SH-SY5Y (cell line): ENCODE measurements around the gene HMGXB4.

ENCODE experiments used
- GATA2 ChIP-seq: IDR thresholded peaks from 2 replicates; pipeline ENCODE4 v1.6.1; 2011; ENCODE audit warnings: mild to moderate bottlenecking, low read depth, low read length
- GATA3 ChIP-seq: IDR thresholded peaks from 2 replicates; pipeline ENCODE4 v1.6.1; 2011; ENCODE audit warnings: low read depth, mild to moderate bottlenecking, low read length, moderate library complexity

DNA sequence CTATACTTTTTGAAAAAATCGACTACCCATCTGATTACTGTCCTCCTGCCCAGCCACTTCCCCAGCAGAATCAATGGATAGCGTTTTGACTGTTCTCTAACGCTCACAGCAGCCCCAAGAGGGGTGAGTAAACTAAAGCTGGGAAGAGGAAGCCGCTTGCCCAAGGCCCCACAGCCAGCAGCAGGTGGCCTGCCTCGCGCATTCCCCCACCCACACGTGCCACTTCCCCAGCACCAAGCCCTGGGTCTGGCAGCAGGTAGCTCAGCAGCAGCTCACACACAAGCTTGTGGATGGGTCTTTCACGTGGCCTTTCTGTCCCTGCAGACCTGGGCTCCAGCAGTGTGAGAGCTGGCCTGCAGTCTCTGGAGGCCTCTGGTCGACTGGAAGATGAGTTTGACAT is 76.7 kb downstream of the HMGXB4 start:
- TF ChIP-seq GATA2 (no peak), GATA3 (no peak)
